DND-41 (cell line): ENCODE data around the gene NOD2.
A peak's percentile ranks its signal among the peaks of the same experiment; 100 is the strongest.

Experiments
- ATAC-seq: fragments of 200-7000 bp; cut with Tn5 transposase; 3 replicates; pipeline ENCODE4 v1.9.1; 2021; ENCODE audit warnings: low read depth; ENCODE audit not compliant: insufficient read depth
- DNase-seq: peaks from one replicate; pipeline ENCODE4 v3.0.0-alpha.2; 2020
- H2AFZ ChIP-seq: 2 replicates; pipeline ENCODE4 v1.6.0; 2012; ENCODE audit warnings: low read depth, low read length
- H3K27ac ChIP-seq: 2 replicates; pipeline ENCODE4 v1.5.1; 2012; ENCODE audit warnings: low read length, inconsistent platforms
- H3K27me3 ChIP-seq: fragments of 200-600 bp; sonication (generic); 2 replicates; pipeline ENCODE4 v1.6.0; 2012; ENCODE audit warnings: low read length, mild to moderate bottlenecking, inconsistent platforms; ENCODE audit not compliant: insufficient read depth, poor library complexity
- H3K36me3 ChIP-seq: 2 replicates; pipeline ENCODE4 v1.5.1; 2012; ENCODE audit warnings: low read length, inconsistent platforms; ENCODE audit not compliant: insufficient read depth
- H3K4me1 ChIP-seq: 2 replicates; pipeline ENCODE4 v1.5.1; 2012; ENCODE audit warnings: mild to moderate bottlenecking, low read length; ENCODE audit not compliant: insufficient read depth
- H3K4me2 ChIP-seq: 2 replicates; pipeline ENCODE4 v1.6.0; 2012; ENCODE audit warnings: mild to moderate bottlenecking, moderate library complexity, low read length, inconsistent platforms; ENCODE audit not compliant: insufficient read depth
- H3K4me3 ChIP-seq, 2 experiments: fragments of 200-600 bp in 1 of 2; shearing (Covaris generic) in 1 of 2; 2 replicates each; pipeline ENCODE4 v1.5.1; 2012 to 2016; ENCODE audit warnings: inconsistent platforms in 2 of 2, low read length in 2 of 2, mild to moderate bottlenecking in 2 of 2, low read depth in 1 of 2, moderate library complexity in 1 of 2
- H3K79me2 ChIP-seq: 2 replicates; pipeline ENCODE4 v1.6.0; 2012; ENCODE audit warnings: low read length, inconsistent platforms; ENCODE audit not compliant: insufficient read depth
- H3K9ac ChIP-seq: 2 replicates; pipeline ENCODE4 v1.6.0; 2012; ENCODE audit warnings: low read depth, mild to moderate bottlenecking, inconsistent platforms, low read length, moderate library complexity
- H3K9me3 ChIP-seq: 2 replicates; pipeline ENCODE4 v1.5.1; 2012; ENCODE audit warnings: low read length, moderate library complexity, mild to moderate bottlenecking, inconsistent platforms; ENCODE audit not compliant: insufficient read depth, severe bottlenecking
- H4K20me1 ChIP-seq: 2 replicates; pipeline ENCODE4 v1.6.0; 2012; ENCODE audit warnings: low read length; ENCODE audit not compliant: insufficient read depth
- CTCF ChIP-seq: IDR thresholded peaks from 2 replicates; pipeline ENCODE4 v1.5.1; 2012; ENCODE audit warnings: borderline replicate concordance, low read length, moderate library complexity, mild to moderate bottlenecking; ENCODE audit not compliant: poor library complexity, severe bottlenecking; ENCODE audit errors: extremely low read depth
- EZH2 ChIP-seq: IDR thresholded peaks from 3 replicates; pipeline ENCODE4 v1.6.1; 2012; ENCODE audit warnings: borderline replicate concordance, low read depth, mild to moderate bottlenecking, moderate library complexity, low read length, inconsistent platforms; ENCODE audit not compliant: severe bottlenecking

Gene NOD2

DNA sequence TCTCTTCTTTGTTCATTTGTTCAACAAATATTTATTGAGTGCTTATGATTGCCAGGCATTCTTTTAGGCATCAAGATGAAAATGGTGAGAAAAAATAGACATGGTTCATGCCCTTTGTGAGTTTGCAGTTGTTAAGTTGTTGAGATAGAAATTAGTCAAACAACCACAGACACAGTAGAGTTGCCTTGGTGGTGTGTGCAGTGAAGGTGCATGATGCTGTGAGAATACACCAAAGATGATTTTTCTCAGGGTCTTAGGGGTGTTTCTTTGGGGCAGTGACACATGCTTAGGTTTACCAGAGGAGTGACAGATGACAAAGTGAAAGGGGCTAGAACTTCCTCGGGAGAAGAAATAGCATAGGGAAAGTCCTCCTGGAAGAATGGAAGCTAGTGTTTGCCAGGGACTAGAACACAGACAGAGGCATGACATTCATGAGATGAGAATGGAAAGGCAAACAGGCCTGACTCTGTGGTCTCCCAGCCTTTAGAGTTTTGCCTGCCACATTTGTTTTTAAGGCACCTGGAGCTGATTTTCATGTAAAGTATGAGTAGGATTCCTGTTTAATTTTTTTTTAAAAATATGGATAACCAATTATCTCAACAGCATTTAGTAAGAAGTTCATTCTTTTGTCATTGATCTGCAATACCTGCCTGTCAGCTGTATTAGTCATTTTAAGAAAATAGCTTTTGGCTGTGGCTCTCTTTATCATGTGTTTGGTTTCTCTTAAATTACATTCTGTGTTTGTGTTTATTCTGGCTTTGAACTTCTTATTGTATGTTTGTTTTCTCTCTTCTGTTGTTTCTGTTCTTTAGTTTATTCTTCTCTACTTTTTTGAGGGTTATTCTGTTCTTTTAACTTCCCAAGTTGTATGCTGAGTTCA is 85.1 kb downstream of the NOD2 start:
- H3K4me1 ChIP-seq, result no peaks in the 10 kb centered on the region
- no peak overlapping the region for H3K9ac ChIP-seq
- no peak overlapping the region for H3K4me3 ChIP-seq
- TF ChIP-seq CTCF, result no peak
- H3K36me3 ChIP-seq, result peaks cover 37% of the 10 kb centered on the region
- H3K27me3 ChIP-seq, result no peaks in the 10 kb centered on the region
- H3K9me3 ChIP-seq, result no peaks in the 10 kb centered on the region
- ATAC-seq (no peak), DNase-seq (no peak)
- no peaks in the 10 kb centered on the region for H3K79me2 ChIP-seq
- no peak overlapping the region for H3K27ac ChIP-seq
- no peaks in the 10 kb centered on the region for H4K20me1 ChIP-seq
- H3K4me2 ChIP-seq, result no peak overlapping the region
- no peak overlapping the region for H2AFZ ChIP-seq

DNA sequence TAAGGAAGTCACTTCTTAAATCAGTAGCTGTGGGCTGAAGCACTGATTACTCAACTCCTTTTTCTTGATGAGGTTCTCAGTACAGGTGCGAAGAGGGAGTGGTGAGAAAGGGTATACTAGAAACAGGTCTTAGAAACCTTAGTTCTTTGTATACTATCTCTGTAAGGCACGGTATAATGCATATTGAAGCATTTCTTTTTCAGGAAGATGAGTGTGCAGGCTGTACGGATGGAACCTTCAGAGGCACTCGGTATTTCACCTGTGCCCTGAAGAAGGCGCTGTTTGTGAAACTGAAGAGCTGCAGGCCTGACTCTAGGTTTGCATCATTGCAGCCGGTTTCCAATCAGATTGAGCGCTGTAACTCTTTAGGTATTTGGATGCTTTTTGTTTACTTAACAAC is 87.6 kb downstream of the NOD2 start:
- Histone ChIP-seq H3K4me3 (no peak overlapping the region), H4K20me1 (no peaks in the 10 kb centered on the region), H3K4me1 (no peaks in the 10 kb centered on the region), H2AFZ (no peak overlapping the region), H3K79me2 (no peaks in the 10 kb centered on the region), H3K4me2 (no peak overlapping the region), H3K27ac (no peak overlapping the region), H3K9me3 (no peaks in the 10 kb centered on the region), H3K9ac (no peak overlapping the region), H3K27me3 (no peaks in the 10 kb centered on the region), H3K36me3 (peaks cover 53% of the 10 kb centered on the region)
- ATAC-seq (no peak), DNase-seq (no peak)
- TF ChIP-seq EZH2, result no peak
- TF ChIP-seq CTCF, result peak; percentile 42

DNA sequence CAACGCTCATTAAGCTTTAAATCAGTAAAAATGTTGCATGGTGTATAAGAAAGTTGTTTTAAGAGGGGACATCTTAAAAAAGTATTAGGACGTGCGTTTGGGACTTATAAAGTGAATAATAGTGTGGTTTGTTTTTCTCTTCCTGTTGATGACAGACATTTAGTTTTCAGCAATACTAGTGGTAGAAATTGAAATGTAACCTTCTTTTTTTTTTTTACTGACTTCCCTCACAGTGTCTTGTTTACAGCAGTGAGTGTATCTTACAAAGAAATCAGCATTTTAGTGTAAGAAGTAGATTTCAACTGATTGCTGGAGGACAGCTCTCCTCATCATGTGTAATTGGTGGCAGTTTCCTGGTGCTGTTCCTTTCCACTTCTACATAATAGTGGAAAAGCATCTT is 88.1 kb downstream of the NOD2 start:
- no peaks in the 10 kb centered on the region for H4K20me1 ChIP-seq
- no peak overlapping the region for H3K4me2 ChIP-seq
- TF ChIP-seq EZH2 (no peak), CTCF (no peak)

More for the DNA sequence above, 88.1 kb downstream of the NOD2 start:
- DNase-seq (no peak), ATAC-seq (no peak)
- H3K4me3 ChIP-seq, result no peak overlapping the region
- H3K27ac ChIP-seq, result no peak overlapping the region
- H3K79me2 ChIP-seq, result no peaks in the 10 kb centered on the region
- no peak overlapping the region for H2AFZ ChIP-seq
- no peaks in the 10 kb centered on the region for H3K9me3 ChIP-seq
- H3K4me1 ChIP-seq, result no peaks in the 10 kb centered on the region
- H3K9ac ChIP-seq, result no peak overlapping the region
- peaks cover 53% of the 10 kb centered on the region for H3K36me3 ChIP-seq
- no peaks in the 10 kb centered on the region for H3K27me3 ChIP-seq
